ENCODE results near the gene LRRC74A. TPM values are rescaled to one million over a fixed set of nuclear protein-coding genes. Genes with fewer than 3 reads are reported as not detected.

LRRC74A gene
- total and polyA plus RNA-seq, 9 of the 15 experiments (the other 6 are each of a cell fraction or from before 2014, with no cell fraction given) = not detected

GRCh38 chr14:76904100-76904739 is 78.0 kb downstream of the LRRC74A start:
- no peak for ATAC-seq

More at GRCh38 chr14:76904100-76904739, 78.0 kb downstream of the LRRC74A start:
- Histone ChIP-seq H3K4me1 (replicated peaks in 1 of 2; ENCODE audit: control insufficient read depth in 2 of 2, insufficient read depth in 2 of 2, low read length in 2 of 2) (no peaks in the 10 kb centered on the region; a peak in 1 of 5 replicates), H3K27ac (ENCODE audit: extremely low read depth, low read depth, low read length) (no peak overlapping the region), H4K20me1 (replicated peaks; ENCODE audit: control insufficient read depth, insufficient read depth, low read length) (no peaks in the 10 kb centered on the region), H3K4me3 (no peak overlapping the region), H3K9ac (ENCODE audit: insufficient read depth in 1 of 2, low read depth in 2 of 2, low read length in 2 of 2) (no peak overlapping the region), H3K27me3 (ENCODE audit: control insufficient read depth in 2 of 2, insufficient read depth in 2 of 2, low read length in 2 of 2) (peaks cover 8 to 37% of the 10 kb centered on the region in 2 experiments; a peak in 4 of 5 replicates), H3K9me1 (ENCODE audit: control insufficient read depth, insufficient read depth, low read length) (no peaks in the 10 kb centered on the region), H3K4me2 (ENCODE audit: insufficient read depth, low read length) (no peak overlapping the region), H2AFZ (ENCODE audit: low read depth, low read length) (no peak overlapping the region), H3K9me3 (replicated peaks; ENCODE audit: control insufficient read depth, insufficient read depth, low read depth, low read length) (no peaks in the 10 kb centered on the region), H3K36me3 (ENCODE audit: control insufficient read depth, insufficient read depth, low read length) (no peaks in the 10 kb centered on the region), H3K79me2 (ENCODE audit: control insufficient read depth, insufficient read depth, low read length) (no peaks in the 10 kb centered on the region)
- WGBS (ENCODE audit: insufficient coverage, low coverage, missing lambda C conversion rate) = 16% methylated on average over 19 of the region's 19 CpGs
- intact Hi-C loops (cut with micrococcal nuclease) (no loop called here), in situ Hi-C loops (cut with MboI) (no loop called here)
- FAIRE-seq = no peak
- no TSS peak for BruUV-seq (replicated peaks)
- no peak for DNase-seq (ENCODE audit: extremely low read depth in 1 of 4, low spot score in 3 of 4)
- ChIA-PET POLR2A (interaction anchor here (0.7 to 1.3 kb wide), 3 partner anchors 9 to 142 kb away, joined by 3 to 5 read pairs (median 3); no protein-coding TSS in a partner anchor), CTCF (ENCODE audit: low intra/inter-chr PET ratio) (no interaction called here)
- TF ChIP-seq EGR1 (conservative IDR thresholded peaks at IDR 0.05) = no peak
- TF ChIP-seq NCOA2 (IDR thresholded peaks at IDR 0.05; ENCODE audit: partially characterized antibody in 2 of 2) = no peak
- no peak for TF ChIP-seq ZNF133 (CRISPR knock-in tag; IDR thresholded peaks at IDR 0.05)
- TF ChIP-seq ZNF274 (IDR thresholded peaks at IDR 0.05; ENCODE audit: borderline replicate concordance, low read depth, low read length) = no peak
- TF ChIP-seq TARDBP (IDR thresholded peaks at IDR 0.05) = no peak
- TF ChIP-seq, protein P1, sequence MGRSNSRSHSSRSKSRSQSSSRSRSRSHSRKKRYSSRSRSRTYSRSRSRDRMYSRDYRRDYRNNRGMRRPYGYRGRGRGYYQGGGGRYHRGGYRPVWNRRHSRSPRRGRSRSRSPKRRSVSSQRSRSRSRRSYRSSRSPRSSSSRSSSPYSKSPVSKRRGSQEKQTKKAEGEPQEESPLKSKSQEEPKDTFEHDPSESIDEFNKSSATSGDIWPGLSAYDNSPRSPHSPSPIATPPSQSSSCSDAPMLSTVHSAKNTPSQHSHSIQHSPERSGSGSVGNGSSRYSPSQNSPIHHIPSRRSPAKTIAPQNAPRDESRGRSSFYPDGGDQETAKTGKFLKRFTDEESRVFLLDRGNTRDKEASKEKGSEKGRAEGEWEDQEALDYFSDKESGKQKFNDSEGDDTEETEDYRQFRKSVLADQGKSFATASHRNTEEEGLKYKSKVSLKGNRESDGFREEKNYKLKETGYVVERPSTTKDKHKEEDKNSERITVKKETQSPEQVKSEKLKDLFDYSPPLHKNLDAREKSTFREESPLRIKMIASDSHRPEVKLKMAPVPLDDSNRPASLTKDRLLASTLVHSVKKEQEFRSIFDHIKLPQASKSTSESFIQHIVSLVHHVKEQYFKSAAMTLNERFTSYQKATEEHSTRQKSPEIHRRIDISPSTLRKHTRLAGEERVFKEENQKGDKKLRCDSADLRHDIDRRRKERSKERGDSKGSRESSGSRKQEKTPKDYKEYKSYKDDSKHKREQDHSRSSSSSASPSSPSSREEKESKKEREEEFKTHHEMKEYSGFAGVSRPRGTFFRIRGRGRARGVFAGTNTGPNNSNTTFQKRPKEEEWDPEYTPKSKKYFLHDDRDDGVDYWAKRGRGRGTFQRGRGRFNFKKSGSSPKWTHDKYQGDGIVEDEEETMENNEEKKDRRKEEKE (IDR thresholded peaks at IDR 0.05; ENCODE audit: borderline replicate concordance in 1 of 2, control insufficient read depth in 1 of 2, low read depth in 2 of 2, low read length in 1 of 2) = no peak
- no peak for TF ChIP-seq ZKSCAN8 (CRISPR knock-in tag; IDR thresholded peaks at IDR 0.05)
- TF ChIP-seq PRMT5 (CRISPR knock-in tag; IDR thresholded peaks at IDR 0.05) = no peak
- TF ChIP-seq OTX1 (CRISPR knock-in tag; IDR thresholded peaks at IDR 0.05) = no peak

All from K562 (cell line).